ENCODE data around the gene SDHA. TPM values are rescaled to one million over a fixed set of nuclear protein-coding genes. Genes with fewer than 3 reads are reported as not detected.

Gene SDHA
- total and polyA plus RNA-seq, 2 of the 8 experiments (the other 6 are each of a cell fraction or from before 2014, with no cell fraction given) = 59.7 to 87.3 TPM

DNA sequence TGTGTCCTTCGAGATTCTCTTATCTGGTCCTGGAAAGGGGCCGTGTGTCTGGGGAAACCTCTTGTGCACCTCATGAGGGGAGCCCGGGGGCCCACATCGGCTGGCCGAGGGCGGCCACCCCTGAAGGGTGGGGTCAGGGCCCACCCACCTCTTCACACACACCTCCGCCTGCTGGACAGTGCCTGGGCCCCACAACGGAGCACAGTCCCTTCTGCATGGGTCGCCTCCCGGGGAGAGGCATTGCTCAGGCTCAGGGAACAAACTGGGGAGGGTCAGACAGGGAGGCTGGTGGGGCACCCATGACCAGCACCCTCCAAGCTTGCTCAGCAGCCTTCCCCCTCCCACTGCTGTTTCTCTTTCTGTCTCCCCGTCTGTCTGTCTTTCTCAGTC, 28.1 kb upstream of the SDHA start (continued):
- TF ChIP-seq SAP30 (IDR thresholded peaks at IDR 0.05; ENCODE audit: insufficient read depth, insufficient replicate concordance, low read length) = no peak
- no peak for TF ChIP-seq KDM1A (IDR thresholded peaks at IDR 0.05; ENCODE audit: borderline replicate concordance, low read length)
- no peak for TF ChIP-seq SIRT6 (IDR thresholded peaks at IDR 0.05; ENCODE audit: low read length)
